MM.1S (cell line): ENCODE results near the gene TMEM187.
A peak's percentile ranks its signal among the peaks of the same experiment; 100 is the strongest.

Experiments used
- DNase-seq: peaks from one replicate; pipeline ENCODE4 v3.0.0-alpha.2; 2015
- H2AFZ ChIP-seq: fragments of 300-600 bp; sonication (generic); 2 replicates; pipeline ENCODE4 v1.6.0; 2016; ENCODE audit warnings: antibody characterized with exemption, low read length
- H3F3A ChIP-seq: fragments of 300-600 bp; sonication (generic); 2 replicates; pipeline ENCODE4 v1.6.1; 2016; ENCODE audit warnings: mild to moderate bottlenecking, antibody characterized with exemption, low read length, moderate library complexity, mixed read lengths; ENCODE audit not compliant: insufficient read depth
- H3K27ac ChIP-seq: fragments of 300-600 bp; sonication (generic); 2 replicates; pipeline ENCODE4 v1.5.1; 2016; ENCODE audit warnings: mild to moderate bottlenecking, low read length
- H3K27me3 ChIP-seq: fragments of 300-600 bp; sonication (generic); replicated peaks from 2 replicates; pipeline ENCODE4 v1.6.0; 2016; ENCODE audit warnings: low read length; ENCODE audit not compliant: insufficient read depth
- H3K36me3 ChIP-seq: fragments of 300-600 bp; sonication (generic); replicated peaks from 2 replicates; pipeline ENCODE4 v1.6.1; 2016; ENCODE audit warnings: mild to moderate bottlenecking, low read length, mixed read lengths; ENCODE audit not compliant: insufficient read depth
- H3K4me1 ChIP-seq: fragments of 300-600 bp; sonication (generic); 2 replicates; pipeline ENCODE4 v1.6.1; 2016; ENCODE audit warnings: low read length, mixed read lengths
- H3K4me2 ChIP-seq: fragments of 300-600 bp; sonication (generic); 2 replicates; pipeline ENCODE4 v1.6.0; 2016; ENCODE audit warnings: low read depth, low read length
- H3K4me3 ChIP-seq: fragments of 300-600 bp; sonication (generic); 2 replicates; pipeline ENCODE4 v1.5.1; 2016; ENCODE audit warnings: low read length, mixed read lengths
- H3K79me2 ChIP-seq: fragments of 300-600 bp; sonication (generic); 2 replicates; pipeline ENCODE4 v1.6.1; 2016; ENCODE audit warnings: mixed run types, low read length, mixed read lengths
- H3K9ac ChIP-seq: fragments of 300-600 bp; sonication (generic); 2 replicates; pipeline ENCODE4 v1.6.1; 2016; ENCODE audit warnings: low read length, mixed read lengths
- H3K9me2 ChIP-seq: fragments of 300-600 bp; sonication (generic); replicated peaks from 2 replicates; pipeline ENCODE4 v1.6.1; 2016; ENCODE audit warnings: mild to moderate bottlenecking, low read length, mixed read lengths; ENCODE audit not compliant: insufficient read depth
- H3K9me3 ChIP-seq: fragments of 300-600 bp; sonication (generic); replicated peaks from 2 replicates; pipeline ENCODE4 v1.6.1; 2016; ENCODE audit warnings: mild to moderate bottlenecking, low read length, mixed read lengths; ENCODE audit not compliant: insufficient read depth
- H4K20me1 ChIP-seq: fragments of 300-600 bp; sonication (generic); 2 replicates; pipeline ENCODE4 v1.6.1; 2016; ENCODE audit warnings: mild to moderate bottlenecking, low read length, moderate library complexity, mixed read lengths; ENCODE audit not compliant: insufficient read depth
- CTCF ChIP-seq: fragments of 300-600 bp; sonication (generic); IDR thresholded peaks from 2 replicates; pipeline ENCODE4 v1.5.1; 2016; ENCODE audit warnings: antibody characterized with exemption, low read length, mixed read lengths
- EZH2 ChIP-seq: fragments of 300-600 bp; sonication (generic); optimal IDR thresholded peaks from 2 replicates; pipeline ENCODE3; 2017; ENCODE audit warnings: low read depth, mild to moderate bottlenecking, antibody characterized with exemption, low read length, mixed read lengths
- EZH2phosphoT487 ChIP-seq: fragments of 300-600 bp; sonication (generic); IDR thresholded peaks from 2 replicates; pipeline ENCODE4 v1.6.1; 2018; ENCODE audit warnings: antibody characterized with exemption, low read length

The TMEM187 gene

GRCh38 chrX:153951683-153952372, 20.7 kb upstream of the TMEM187 start:
- no peak for TF ChIP-seq EZH2
- TF ChIP-seq EZH2phosphoT487: no peak
- H3K27me3 ChIP-seq: no peaks in the 10 kb centered on the region
- H4K20me1 ChIP-seq: no peaks in the 10 kb centered on the region
- DNase-seq: no peak
- no peak overlapping the region for H3K27ac ChIP-seq
- no peak overlapping the region for H3K4me2 ChIP-seq
- H3K9me2 ChIP-seq: no peaks in the 10 kb centered on the region
- H3K9me3 ChIP-seq: no peaks in the 10 kb centered on the region
- H3K79me2 ChIP-seq: peaks cover 14% of the 10 kb centered on the region; the same call in 1 of the 2 replicates
- H3K36me3 ChIP-seq: 0 out of 2 replicates have a peak, but pooled peaks cover 5% of the 10 kb centered on the region
- no peaks in the 10 kb centered on the region for H3K4me1 ChIP-seq
- H3K4me3 ChIP-seq: no peak overlapping the region
- no peak overlapping the region for H2AFZ ChIP-seq
- H3K9ac ChIP-seq: no peak overlapping the region
- peaks cover 3% of the 10 kb centered on the region; the same call in 1 of the 2 replicates for H3F3A ChIP-seq

- no peak for DNase-seq
- H3F3A ChIP-seq: peaks cover 3% of the 10 kb centered on the region; the same call in 1 of the 2 replicates
- H3K79me2 ChIP-seq: peaks cover 14% of the 10 kb centered on the region; the same call in 1 of the 2 replicates
- no peaks in the 10 kb centered on the region for H3K9me2 ChIP-seq
- no peaks in the 10 kb centered on the region for H3K27me3 ChIP-seq
- H3K27ac ChIP-seq: no peak overlapping the region
- peaks cover 5% of the 10 kb centered on the region; the same call in 1 of the 2 replicates for H3K36me3 ChIP-seq
- no peak overlapping the region for H3K4me3 ChIP-seq
- H3K4me2 ChIP-seq: no peak overlapping the region
- no peaks in the 10 kb centered on the region for H3K4me1 ChIP-seq
- no peaks in the 10 kb centered on the region for H4K20me1 ChIP-seq
- H2AFZ ChIP-seq: no peak overlapping the region
- TF ChIP-seq CTCF (no peak), EZH2phosphoT487 (no peak), EZH2 (no peak)
- no peaks in the 10 kb centered on the region for H3K9me3 ChIP-seq
- H3K9ac ChIP-seq: no peak overlapping the region
Observed at GRCh38 chrX:153952373-153953026, 20.1 kb upstream of the TMEM187 start.

- Histone ChIP-seq H2AFZ (no peak overlapping the region), H3F3A (peaks cover 3% of the 10 kb centered on the region; the same call in 1 of the 2 replicates), H3K27me3 (no peaks in the 10 kb centered on the region), H3K4me3 (no peak overlapping the region), H3K9ac (no peak overlapping the region), H3K79me2 (peaks cover 14% of the 10 kb centered on the region; the same call in 1 of the 2 replicates), H4K20me1 (no peaks in the 10 kb centered on the region), H3K4me2 (no peak overlapping the region), H3K9me2 (no peaks in the 10 kb centered on the region), H3K4me1 (no peaks in the 10 kb centered on the region), H3K27ac (no peak overlapping the region), H3K9me3 (no peaks in the 10 kb centered on the region), H3K36me3 (peaks cover 5% of the 10 kb centered on the region; the same call in 1 of the 2 replicates)
- TF ChIP-seq EZH2phosphoT487 (no peak), CTCF (peak; percentile 86)
- peak; percentile 56 for DNase-seq
Observed at GRCh38 chrX:153953342-153953830, 19.2 kb upstream of the TMEM187 start.
